OCI-LY7 (cell line): ENCODE measurements around the gene C8G. TPM values are rescaled to one million over a fixed set of nuclear protein-coding genes. Genes with fewer than 3 reads are reported as not detected.

Source experiments
- BruUV-seq: library from RNA; stranded (reverse); fragments of 400-500 nt; replicated peaks from 2 replicates; lab custom pipeline; 2021; lab: Mats Ljungman, UMichigan
- CTCF ChIA-PET: fragments of 300-600 bp; sonication (Branson Sonifier 250); formaldehyde crosslinking; loops from one replicate; lab custom pipeline; 2022; ENCODE audit warnings: antibody characterized with exemption; ENCODE audit not compliant: unreplicated experiment; lab: Charles Lee
- POLR2A ChIA-PET: fragments of 300-600 bp; sonication (Branson Sonifier 250); formaldehyde crosslinking; loops from one replicate; lab custom pipeline; 2022; ENCODE audit warnings: antibody characterized with exemption; lab: Charles Lee
- DNase-seq: peaks from one replicate; pipeline ENCODE4 v3.0.0-alpha.2; 2015; ENCODE audit warnings: low spot score
- H2AFZ ChIP-seq: fragments of 200-600 bp; sonication (generic), shearing (Covaris generic); 2 replicates; pipeline ENCODE4 v1.6.1; 2014; ENCODE audit warnings: mild to moderate bottlenecking, antibody characterized with exemption, low read length, moderate library complexity
- H3K27ac ChIP-seq: fragments of 200-600 bp; sonication (generic); 2 replicates; pipeline ENCODE4 v1.5.1; 2014; ENCODE audit warnings: mixed run types, low read depth, mild to moderate bottlenecking, moderate library complexity, low read length, inconsistent platforms; ENCODE audit not compliant: poor library complexity, severe bottlenecking
- H3K36me3 ChIP-seq: fragments of 200-600 bp; sonication (generic); 2 replicates; pipeline ENCODE4 v1.6.1; 2014; ENCODE audit warnings: mild to moderate bottlenecking, antibody characterized with exemption, low read length, moderate library complexity, mixed read lengths; ENCODE audit not compliant: insufficient read depth
- H3K4me1 ChIP-seq: fragments of 200-600 bp; sonication (generic); 2 replicates; pipeline ENCODE4 v1.5.1; 2014; ENCODE audit warnings: mild to moderate bottlenecking, low read length; ENCODE audit not compliant: insufficient read depth, poor library complexity, severe bottlenecking
- H3K4me2 ChIP-seq: fragments of 200-600 bp; sonication (generic); 2 replicates; pipeline ENCODE4 v1.6.1; 2014; ENCODE audit warnings: mild to moderate bottlenecking, low read length
- H3K4me3 ChIP-seq: fragments of 200-600 bp; sonication (generic); 2 replicates; pipeline ENCODE4 v1.5.1; 2014; ENCODE audit warnings: mild to moderate bottlenecking, low read depth, low read length; ENCODE audit not compliant: poor library complexity, severe bottlenecking
- H3K79me2 ChIP-seq: fragments of 200-600 bp; sonication (generic); 2 replicates; pipeline ENCODE4 v1.6.1; 2016; ENCODE audit warnings: low read depth, mild to moderate bottlenecking, low read length, moderate library complexity, mixed read lengths; ENCODE audit not compliant: insufficient read depth
- H3K9me2 ChIP-seq: fragments of 200-600 bp; sonication (generic); 2 replicates; pipeline ENCODE4 v1.6.1; 2016; ENCODE audit warnings: mild to moderate bottlenecking, low read length, mixed read lengths; ENCODE audit not compliant: insufficient read depth
- H3K9me3 ChIP-seq: fragments of 200-600 bp; sonication (generic); 2 replicates; pipeline ENCODE4 v1.6.1; 2014; ENCODE audit warnings: mild to moderate bottlenecking, mixed run types, low read length, mixed read lengths
- H4K20me1 ChIP-seq: fragments of 200-600 bp; sonication (generic); 2 replicates; pipeline ENCODE4 v1.6.1; 2014; ENCODE audit warnings: mild to moderate bottlenecking, antibody characterized with exemption, low read length, moderate library complexity, mixed read lengths; ENCODE audit not compliant: insufficient read depth
- CTCF ChIP-seq: fragments of 200-600 bp; sonication (generic); conservative IDR thresholded peaks from 2 replicates; pipeline ENCODE4 v1.5.1; 2014; ENCODE audit warnings: mild to moderate bottlenecking, antibody characterized with exemption, low read length, moderate library complexity, mixed read lengths
- EZH2phosphoT487 ChIP-seq: fragments of 200-600 bp; sonication (generic); IDR thresholded peaks from 2 replicates; pipeline ENCODE4 v1.6.1; 2018; ENCODE audit warnings: low read depth, borderline replicate concordance, mild to moderate bottlenecking, mixed run types, antibody characterized with exemption, low read length, moderate library complexity, mixed read lengths
- intact Hi-C: fragments of 100-400 bp; cut with micrococcal nuclease; formaldehyde crosslinking; loops from one replicate; pipeline ENCODE4 v1.10.0; 2022; ENCODE audit not compliant: unreplicated experiment
- total RNA-seq, 2 experiments: library from RNA; depleted of rRNA in 1 of 2; stranded (reverse); fragments of >200 nt in 1 of 2; shearing (Covaris generic) in 1 of 2; gene quantifications; 2 replicates each; pipeline ENCODE4 v1.2.3, GENCODE V29; 2014 to 2022

The C8G gene
- total RNA-seq, 2 experiments from 2014 or later = 0.95 to 2.2 TPM

GRCh38 chr9:136946228-136947027 lies 1.4 kb downstream of the C8G start:
- no peak for DNase-seq
- TF ChIP-seq EZH2phosphoT487 (no peak), CTCF (no peak)
- Histone ChIP-seq H3K4me2 (no peak overlapping the region), H4K20me1 (no peaks in the 10 kb centered on the region), H3K9me3 (no peaks in the 10 kb centered on the region), H3K4me3 (no peak overlapping the region), H2AFZ (no peak overlapping the region), H3K4me1 (peaks cover 36% of the 10 kb centered on the region), H3K36me3 (peaks cover 18% of the 10 kb centered on the region), H3K79me2 (peaks cover 10% of the 10 kb centered on the region; the same call in 1 of the 2 replicates), H3K9me2 (no peaks in the 10 kb centered on the region), H3K27ac (no peak overlapping the region)
- no TSS peak for BruUV-seq
- CTCF ChIA-PET = no interaction called here
- POLR2A ChIA-PET = no interaction called here
- intact Hi-C loops = no loop called here

- no peak overlapping the region for H2AFZ ChIP-seq
- no peak for DNase-seq
- H3K4me3 ChIP-seq = no peak overlapping the region
- BruUV-seq = no TSS peak
- TF ChIP-seq EZH2phosphoT487 = no peak
- no peak for TF ChIP-seq CTCF
- no peak overlapping the region for H3K4me2 ChIP-seq
- CTCF ChIA-PET = interaction anchor here (0.6 to 1.9 kb wide), 3 partner anchors 82 to 288 kb away, joined by 3 to 8 read pairs (median 3); no protein-coding TSS in a partner anchor
- H3K27ac ChIP-seq = no peak overlapping the region
- intact Hi-C loops = no loop called here
- peaks cover 10% of the 10 kb centered on the region; the same call in 1 of the 2 replicates for H3K79me2 ChIP-seq
- POLR2A ChIA-PET = interaction anchor here (1.3 to 1.9 kb wide), 2 partner anchors 87 to 157 kb away, joined by 3 to 4 read pairs; partner anchors contain the start of gene TMEM141
- H4K20me1 ChIP-seq = no peaks in the 10 kb centered on the region
- peaks cover 10% of the 10 kb centered on the region for H3K36me3 ChIP-seq
- peaks cover 36% of the 10 kb centered on the region for H3K4me1 ChIP-seq
- H3K9me2 ChIP-seq = no peaks in the 10 kb centered on the region
- no peaks in the 10 kb centered on the region for H3K9me3 ChIP-seq
Observed at GRCh38 chr9:136947028-136947891, 2.2 kb downstream of the C8G start.
